Measurements from ENCODE around the gene DHX9. TPM values are rescaled to one million over a fixed set of nuclear protein-coding genes. Genes with fewer than 3 reads are reported as not detected.

DHX9 gene
- total RNA-seq, 1 experiment from 2014 or later, result 220 TPM

DNA sequence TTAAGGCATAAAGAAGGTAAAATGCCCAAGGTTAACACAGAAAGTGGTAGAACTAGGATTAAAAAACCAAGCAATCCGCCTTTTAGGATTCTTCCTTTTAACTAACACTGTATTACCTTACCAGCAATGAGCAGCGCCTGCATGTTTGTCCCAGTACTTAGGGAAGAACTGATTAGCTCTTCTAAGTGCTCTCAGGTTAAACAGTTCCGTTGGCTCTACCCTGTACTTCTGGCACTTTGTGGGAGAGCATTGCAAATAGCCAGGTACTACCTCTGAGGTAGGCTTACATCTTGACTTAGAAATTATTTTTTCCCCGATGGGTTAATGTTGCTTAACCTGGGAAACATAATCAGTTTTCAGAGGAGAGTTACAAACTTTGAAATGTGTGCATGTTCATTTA is 21.5 kb downstream of the DHX9 start:
- H4K20me1 ChIP-seq (ENCODE audit: insufficient read depth), result peaks cover 26% of the 10 kb centered on the region; the same call in 1 of the 2 replicates
- peaks cover 87 to 91% of the 10 kb centered on the region in 2 experiments for H3K36me3 ChIP-seq (ENCODE audit: control insufficient read depth in 1 of 2, insufficient read depth in 2 of 2, low read length in 2 of 2)
- no peak for ATAC-seq
- BruUV-seq (replicated peaks), result no TSS peak
- POLR2A ChIA-PET, result no interaction called here
- CTCF ChIA-PET, result no interaction called here
- no peak overlapping the region for H3K4me3 ChIP-seq (replicated peaks in 1 of 2; ENCODE audit: low read depth in 1 of 2, low read length in 2 of 2)
- no peaks in the 10 kb centered on the region for H3K4me1 ChIP-seq (ENCODE audit: control insufficient read depth in 1 of 2, insufficient read depth in 2 of 2, low read length in 2 of 2)
- no peaks in the 10 kb centered on the region for H3K9me2 ChIP-seq (ENCODE audit: insufficient read depth)
- TF ChIP-seq ELF1 (IDR thresholded peaks at IDR 0.05; ENCODE audit: borderline replicate concordance, low read depth), result no peak
- TF ChIP-seq POLR2A (IDR thresholded peaks at IDR 0.05; ENCODE audit: borderline replicate concordance, extremely low read depth, insufficient read depth, insufficient read length), result no peak
- TF ChIP-seq, protein P1, sequence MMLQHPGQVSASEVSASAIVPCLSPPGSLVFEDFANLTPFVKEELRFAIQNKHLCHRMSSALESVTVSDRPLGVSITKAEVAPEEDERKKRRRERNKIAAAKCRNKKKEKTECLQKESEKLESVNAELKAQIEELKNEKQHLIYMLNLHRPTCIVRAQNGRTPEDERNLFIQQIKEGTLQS (IDR thresholded peaks at IDR 0.05), result no peak
- no peak for TF ChIP-seq TCF7L2 (IDR thresholded peaks at IDR 0.05; ENCODE audit: borderline replicate concordance, extremely low read depth, insufficient read depth, insufficient read length)
- TF ChIP-seq JUND (IDR thresholded peaks at IDR 0.05), result no peak
- TF ChIP-seq SRF (IDR thresholded peaks at IDR 0.05; ENCODE audit: low read depth), result no peak
- no peak for TF ChIP-seq EZH2 (IDR thresholded peaks at IDR 0.05)
- TF ChIP-seq ZFX (IDR thresholded peaks at IDR 0.05), result no peak
- no peak for TF ChIP-seq EGR1 (IDR thresholded peaks at IDR 0.05; ENCODE audit: low read depth)
- TF ChIP-seq RAD21 (IDR thresholded peaks at IDR 0.05; ENCODE audit: low read depth), result no peak
- TF ChIP-seq ZNF274 (IDR thresholded peaks at IDR 0.05; ENCODE audit: low read depth, low read length), result no peak
- no peak for TF ChIP-seq EZH2phosphoT487 (IDR thresholded peaks at IDR 0.05; ENCODE audit: borderline replicate concordance)
- no peak for TF ChIP-seq SIN3A (IDR thresholded peaks at IDR 0.05; ENCODE audit: low read depth)
- TF ChIP-seq, protein P2, sequence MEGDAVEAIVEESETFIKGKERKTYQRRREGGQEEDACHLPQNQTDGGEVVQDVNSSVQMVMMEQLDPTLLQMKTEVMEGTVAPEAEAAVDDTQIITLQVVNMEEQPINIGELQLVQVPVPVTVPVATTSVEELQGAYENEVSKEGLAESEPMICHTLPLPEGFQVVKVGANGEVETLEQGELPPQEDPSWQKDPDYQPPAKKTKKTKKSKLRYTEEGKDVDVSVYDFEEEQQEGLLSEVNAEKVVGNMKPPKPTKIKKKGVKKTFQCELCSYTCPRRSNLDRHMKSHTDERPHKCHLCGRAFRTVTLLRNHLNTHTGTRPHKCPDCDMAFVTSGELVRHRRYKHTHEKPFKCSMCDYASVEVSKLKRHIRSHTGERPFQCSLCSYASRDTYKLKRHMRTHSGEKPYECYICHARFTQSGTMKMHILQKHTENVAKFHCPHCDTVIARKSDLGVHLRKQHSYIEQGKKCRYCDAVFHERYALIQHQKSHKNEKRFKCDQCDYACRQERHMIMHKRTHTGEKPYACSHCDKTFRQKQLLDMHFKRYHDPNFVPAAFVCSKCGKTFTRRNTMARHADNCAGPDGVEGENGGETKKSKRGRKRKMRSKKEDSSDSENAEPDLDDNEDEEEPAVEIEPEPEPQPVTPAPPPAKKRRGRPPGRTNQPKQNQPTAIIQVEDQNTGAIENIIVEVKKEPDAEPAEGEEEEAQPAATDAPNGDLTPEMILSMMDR (IDR thresholded peaks at IDR 0.05 in 2 of 3, conservative IDR thresholded peaks at IDR 0.05 in 1 of 3; ENCODE audit: borderline replicate concordance in 1 of 3, insufficient read depth in 1 of 3, low read depth in 2 of 3, low read length in 2 of 3), result no peak
- no peak for TF ChIP-seq CEBPB (IDR thresholded peaks at IDR 0.05; ENCODE audit: low read depth)
- no peak overlapping the region for H3K9ac ChIP-seq (ENCODE audit: low read length)
- RAD21 ChIA-PET (ENCODE audit: low non-redundant PET in 1 of 2, low total read pairs in 2 of 2, uncharacterized antibody in 2 of 2, unreplicated experiment in 2 of 2), result no interaction called here
- no peaks in the 10 kb centered on the region for H3K9me3 ChIP-seq (ENCODE audit: control insufficient read depth in 1 of 2, insufficient read depth in 1 of 2, low read depth in 1 of 2, low read length in 2 of 2)
- DNase-seq (ENCODE audit: low read depth, low spot score), result no peak
- no peak overlapping the region for H3K27ac ChIP-seq (ENCODE audit: low read depth, low read length)
- H3K27me3 ChIP-seq (ENCODE audit: insufficient read depth, low read length), result no peaks in the 10 kb centered on the region
- no peak overlapping the region for H2AFZ ChIP-seq (ENCODE audit: low read depth, low read length, poor library complexity, severe bottlenecking)
- H3K79me2 ChIP-seq (ENCODE audit: insufficient read depth, low read length), result peaks cover 100% of the 10 kb centered on the region
- H3K4me2 ChIP-seq (ENCODE audit: low read length), result no peak overlapping the region
- intact Hi-C loops (cut with micrococcal nuclease), result no loop called here

Measured in HCT116 (cell line).